ENCODE results near the gene OLA1.
"Not testable (repeated sequence)": the region's sequence is repeated elsewhere in the genome, so short reads cannot be mapped to it uniquely, and the experiment has no call there.

OLA1 gene

GRCh38 chr2:174248187-174248997, at the start of gene OLA1:
Gene OLA1 (minus strand): TSS chr2:174248532. CDS start chr2:174246815, 1,717 bp downstream.
- TF ChIP-seq CTCF (conservative IDR thresholded peaks at IDR 0.05; ENCODE audit: low read depth): no peak
- peak within 1 kb of the TSS; percentile 75 for H3K27ac ChIP-seq
- peak; percentile 98 for DNase-seq (ENCODE audit: low spot score)
- ChIA-PET POLR2A (ENCODE audit: low non-redundant PET) (interaction anchor here (1.2 kb wide), 1 partner anchor 15 kb away, joined by 3 read pairs; no protein-coding TSS in a partner anchor), CTCF (interaction anchor here (0.6 to 1.1 kb wide), 3 partner anchors 13 to 88 kb away, joined by 3 to 5 read pairs (median 3); no protein-coding TSS in a partner anchor)

GRCh38 chr2:174292908-174293307, 44.6 kb upstream of the OLA1 start:
- no peak for TF ChIP-seq CTCF (conservative IDR thresholded peaks at IDR 0.05; ENCODE audit: low read depth)
- no peak overlapping the region for H3K27ac ChIP-seq
- CTCF ChIA-PET: interaction anchor here (0.7 kb wide), 1 partner anchor 11 kb away, joined by 3 read pairs; no protein-coding TSS in a partner anchor
- DNase-seq (ENCODE audit: low spot score): no peak
- POLR2A ChIA-PET (ENCODE audit: low non-redundant PET): no interaction called here

GRCh38 chr2:174286172-174286571, 37.8 kb upstream of the OLA1 start:
- DNase-seq (ENCODE audit: low spot score): no peak
- TF ChIP-seq CTCF (conservative IDR thresholded peaks at IDR 0.05; ENCODE audit: low read depth): no peak
- ChIA-PET POLR2A (ENCODE audit: low non-redundant PET) (no interaction called here), CTCF (no interaction called here)
- no peak overlapping the region for H3K27ac ChIP-seq

- no peak for TF ChIP-seq CTCF (conservative IDR thresholded peaks at IDR 0.05; ENCODE audit: low read depth)
- no peak for DNase-seq (ENCODE audit: low spot score)
- H3K27ac ChIP-seq: no peak overlapping the region
- ChIA-PET POLR2A (ENCODE audit: low non-redundant PET) (interaction anchor here (0.7 kb wide), 1 partner anchor 35 kb away, joined by 3 read pairs; no protein-coding TSS in a partner anchor), CTCF (no interaction called here)
These were observed 34.1 kb upstream of the OLA1 start for GRCh38 chr2:174282441-174282840.

- H3K27ac ChIP-seq: no peak overlapping the region
- POLR2A ChIA-PET (ENCODE audit: low non-redundant PET): interaction anchor here (0.7 kb wide), 1 partner anchor 34 kb away, joined by 3 read pairs; no protein-coding TSS in a partner anchor
- CTCF ChIA-PET: interaction anchor here (0.6 kb wide), 1 partner anchor 12 kb away, joined by 3 read pairs; no protein-coding TSS in a partner anchor
- no peak for DNase-seq (ENCODE audit: low spot score)
- TF ChIP-seq CTCF (conservative IDR thresholded peaks at IDR 0.05; ENCODE audit: low read depth): no peak
These were observed 33.4 kb upstream of the OLA1 start for GRCh38 chr2:174281736-174282135.

GRCh38 chr2:174280596-174280995, 32.3 kb upstream of the OLA1 start:
- DNase-seq (ENCODE audit: low spot score): no peak
- ChIA-PET POLR2A (ENCODE audit: low non-redundant PET) (no interaction called here), CTCF (no interaction called here)
- H3K27ac ChIP-seq: no peak overlapping the region
- TF ChIP-seq CTCF (conservative IDR thresholded peaks at IDR 0.05; ENCODE audit: low read depth): no peak

GRCh38 chr2:174270263-174270662, 21.9 kb upstream of the OLA1 start:
- CTCF ChIA-PET; POLR2A ChIA-PET (ENCODE audit: low non-redundant PET); H3K27ac ChIP-seq; DNase-seq (ENCODE audit: low spot score): not testable (repeated sequence)

Measured in RWPE1 (cell line).